ENCODE measurements around the gene CAMKMT. TPM values are rescaled to one million over a fixed set of nuclear protein-coding genes. Genes with fewer than 3 reads are reported as not detected.
A peak's percentile ranks its signal among the peaks of the same experiment; 100 is the strongest.
"Not testable (repeated sequence)": the region's sequence is repeated elsewhere in the genome, so short reads cannot be mapped to it uniquely, and the experiment has no call there.

CAMKMT gene
- total RNA-seq, 1 experiment from 2014 or later = 12.5 TPM

GRCh38 chr2:44582363-44583008 lies 220.7 kb downstream of the CAMKMT start:
- no peak for DNase-seq (ENCODE audit: low spot score)
- Histone ChIP-seq H3K4me1 (ENCODE audit: insufficient read depth, low read length, poor library complexity, severe bottlenecking) (no peaks in the 10 kb centered on the region), H3K27ac (ENCODE audit: low read depth, low read length, poor library complexity, severe bottlenecking) (no peak overlapping the region), H3K4me3 (ENCODE audit: low read depth, low read length, poor library complexity, severe bottlenecking) (no peak overlapping the region), H3K36me3 (ENCODE audit: insufficient read depth, low read length, poor library complexity, severe bottlenecking) (no peaks in the 10 kb centered on the region), H3K27me3 (replicated peaks; ENCODE audit: insufficient read depth, low read depth, low read length, poor library complexity) (no peaks in the 10 kb centered on the region), H3K9me3 (ENCODE audit: low read depth, low read length, poor library complexity, severe bottlenecking) (no peaks in the 10 kb centered on the region)
- TF ChIP-seq EZH2 (IDR thresholded peaks at IDR 0.05; ENCODE audit: borderline replicate concordance, low read depth, low read length, poor library complexity, severe bottlenecking) (no peak), CTCF (conservative IDR thresholded peaks at IDR 0.05; ENCODE audit: low read depth, low read length) (no peak)
- CTCF ChIA-PET = no interaction called here
- POLR2A ChIA-PET (ENCODE audit: low non-redundant PET) = no interaction called here
- BruUV-seq (replicated peaks) = no TSS peak
- intact Hi-C loops (cut with micrococcal nuclease; ENCODE audit: unreplicated experiment) = no loop called here

- H3K4me3 ChIP-seq (ENCODE audit: low read depth, low read length, poor library complexity, severe bottlenecking); BruUV-seq (replicated peaks); H3K9me3 ChIP-seq (ENCODE audit: low read depth, low read length, poor library complexity, severe bottlenecking); intact Hi-C loops (cut with micrococcal nuclease; ENCODE audit: unreplicated experiment); H3K27ac ChIP-seq (ENCODE audit: low read depth, low read length, poor library complexity, severe bottlenecking); DNase-seq (ENCODE audit: low spot score); CTCF ChIA-PET; H3K27me3 ChIP-seq (replicated peaks; ENCODE audit: insufficient read depth, low read depth, low read length, poor library complexity); H3K4me1 ChIP-seq (ENCODE audit: insufficient read depth, low read length, poor library complexity, severe bottlenecking); POLR2A ChIA-PET (ENCODE audit: low non-redundant PET); H3K36me3 ChIP-seq (ENCODE audit: insufficient read depth, low read length, poor library complexity, severe bottlenecking): not testable (repeated sequence)
Measured at GRCh38 chr2:44595615-44596014, 233.9 kb downstream of the CAMKMT start.

DNA sequence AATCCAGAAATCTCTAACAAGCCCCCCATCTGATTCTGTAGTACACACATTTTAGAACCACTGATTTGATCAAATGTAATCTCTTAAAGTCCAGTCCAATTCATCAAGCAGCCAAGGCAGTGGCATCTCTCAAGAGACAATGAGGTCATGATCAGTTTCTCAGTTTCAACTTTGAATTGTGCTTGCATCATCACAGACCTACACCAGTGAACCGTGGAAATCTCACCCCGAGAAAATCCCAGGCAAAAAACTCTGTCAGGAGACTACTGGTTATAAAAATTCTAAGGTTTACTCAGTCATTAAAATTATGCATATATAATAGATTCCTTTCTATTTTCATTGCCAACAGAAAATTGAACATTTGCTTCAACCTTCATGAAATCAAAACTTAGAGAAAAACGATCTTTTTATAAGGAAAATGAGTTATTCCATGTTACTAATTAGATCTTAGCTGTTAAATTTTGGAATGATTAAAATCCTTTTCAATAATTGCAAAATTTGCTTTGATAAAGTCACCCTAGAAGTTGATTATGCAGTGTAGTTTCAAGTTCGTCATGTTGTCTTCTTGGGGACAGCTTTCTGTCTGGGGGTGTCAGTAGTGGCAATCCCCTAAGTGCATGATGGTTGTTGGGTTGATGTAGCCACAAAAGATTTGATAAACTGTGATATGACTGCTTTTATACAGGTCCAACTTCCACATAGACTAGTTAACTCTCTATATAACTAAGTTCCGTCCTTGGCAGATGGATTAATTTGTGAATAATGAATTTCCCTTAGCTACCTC lies 235.0 kb downstream of the CAMKMT start:
- intact Hi-C loops (cut with micrococcal nuclease; ENCODE audit: unreplicated experiment) = no loop called here

More for the DNA sequence above, 235.0 kb downstream of the CAMKMT start:
- ChIA-PET CTCF (no interaction called here), POLR2A (ENCODE audit: low non-redundant PET) (no interaction called here)
- TF ChIP-seq CTCF (conservative IDR thresholded peaks at IDR 0.05; ENCODE audit: low read depth, low read length) = no peak
- no peak for TF ChIP-seq EZH2 (IDR thresholded peaks at IDR 0.05; ENCODE audit: borderline replicate concordance, low read depth, low read length, poor library complexity, severe bottlenecking)
- Histone ChIP-seq H3K4me1 (ENCODE audit: insufficient read depth, low read length, poor library complexity, severe bottlenecking) (no peaks in the 10 kb centered on the region), H3K36me3 (ENCODE audit: insufficient read depth, low read length, poor library complexity, severe bottlenecking) (no peaks in the 10 kb centered on the region), H3K27me3 (replicated peaks; ENCODE audit: insufficient read depth, low read depth, low read length, poor library complexity) (no peaks in the 10 kb centered on the region), H3K9me3 (ENCODE audit: low read depth, low read length, poor library complexity, severe bottlenecking) (no peaks in the 10 kb centered on the region), H3K27ac (ENCODE audit: low read depth, low read length, poor library complexity, severe bottlenecking) (no peak overlapping the region), H3K4me3 (ENCODE audit: low read depth, low read length, poor library complexity, severe bottlenecking) (no peak overlapping the region)
- DNase-seq (ENCODE audit: low spot score) = peak; percentile 7
- BruUV-seq (replicated peaks) = no TSS peak
